DND-41 (cell line): ENCODE measurements around the gene LASP1NB.

ENCODE experiments used
- CTCF ChIP-seq: IDR thresholded peaks from 2 replicates; pipeline ENCODE4 v1.5.1; 2012; ENCODE audit warnings: borderline replicate concordance, low read length, moderate library complexity, mild to moderate bottlenecking; ENCODE audit not compliant: poor library complexity, severe bottlenecking; ENCODE audit errors: extremely low read depth
- EZH2 ChIP-seq: IDR thresholded peaks from 3 replicates; pipeline ENCODE4 v1.6.1; 2012; ENCODE audit warnings: borderline replicate concordance, low read depth, mild to moderate bottlenecking, moderate library complexity, low read length, inconsistent platforms; ENCODE audit not compliant: severe bottlenecking

GRCh38 chr17:38921756-38922411 is 3.5 kb upstream of the LASP1NB start:
- TF ChIP-seq CTCF = no peak
- no peak for TF ChIP-seq EZH2
